Ishikawa (cell line): ENCODE data around the gene EPB41L2.

Experiments
- CEBPB ChIP-seq: IDR thresholded peaks from 2 replicates; pipeline ENCODE4 v1.6.1; 2012
- TAF1 ChIP-seq: IDR thresholded peaks from 2 replicates; pipeline ENCODE4 v1.6.1; 2012; ENCODE audit warnings: low read depth, mild to moderate bottlenecking
- TF ChIP-seq, protein P1 (sequence below): IDR thresholded peaks from 2 replicates; pipeline ENCODE4 v1.6.1; 2012
- TF ChIP-seq, protein P2 (sequence below): IDR thresholded peaks from 2 replicates; pipeline ENCODE4 v1.6.1; 2012

DNA sequence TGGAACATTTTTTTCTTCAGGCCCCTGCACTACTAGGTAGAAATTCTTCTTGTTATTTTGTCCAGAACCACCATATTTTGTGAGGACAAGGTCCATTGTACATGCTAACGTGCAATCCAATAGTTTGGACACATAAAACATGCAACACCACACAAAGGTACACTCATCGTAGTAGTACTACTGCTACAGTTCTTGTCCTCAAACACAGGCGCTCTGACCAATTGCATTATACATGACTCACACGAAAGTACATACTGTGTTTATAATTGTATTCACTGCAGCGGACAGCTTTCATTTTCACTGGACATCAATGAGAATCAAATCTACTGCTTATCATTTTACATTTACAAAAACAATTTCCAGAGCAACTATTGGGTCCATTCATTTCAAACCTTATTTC, 251.1 kb downstream of the EPB41L2 start:
- TF ChIP-seq, protein P1, sequence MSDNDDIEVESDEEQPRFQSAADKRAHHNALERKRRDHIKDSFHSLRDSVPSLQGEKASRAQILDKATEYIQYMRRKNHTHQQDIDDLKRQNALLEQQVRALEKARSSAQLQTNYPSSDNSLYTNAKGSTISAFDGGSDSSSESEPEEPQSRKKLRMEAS, result no peak
- TF ChIP-seq, protein P2, sequence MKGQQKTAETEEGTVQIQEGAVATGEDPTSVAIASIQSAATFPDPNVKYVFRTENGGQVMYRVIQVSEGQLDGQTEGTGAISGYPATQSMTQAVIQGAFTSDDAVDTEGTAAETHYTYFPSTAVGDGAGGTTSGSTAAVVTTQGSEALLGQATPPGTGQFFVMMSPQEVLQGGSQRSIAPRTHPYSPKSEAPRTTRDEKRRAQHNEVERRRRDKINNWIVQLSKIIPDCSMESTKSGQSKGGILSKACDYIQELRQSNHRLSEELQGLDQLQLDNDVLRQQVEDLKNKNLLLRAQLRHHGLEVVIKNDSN, result no peak
- TF ChIP-seq TAF1 (no peak), CEBPB (no peak)
